ENCODE results near the gene IFT25.

The IFT25 gene

DNA sequence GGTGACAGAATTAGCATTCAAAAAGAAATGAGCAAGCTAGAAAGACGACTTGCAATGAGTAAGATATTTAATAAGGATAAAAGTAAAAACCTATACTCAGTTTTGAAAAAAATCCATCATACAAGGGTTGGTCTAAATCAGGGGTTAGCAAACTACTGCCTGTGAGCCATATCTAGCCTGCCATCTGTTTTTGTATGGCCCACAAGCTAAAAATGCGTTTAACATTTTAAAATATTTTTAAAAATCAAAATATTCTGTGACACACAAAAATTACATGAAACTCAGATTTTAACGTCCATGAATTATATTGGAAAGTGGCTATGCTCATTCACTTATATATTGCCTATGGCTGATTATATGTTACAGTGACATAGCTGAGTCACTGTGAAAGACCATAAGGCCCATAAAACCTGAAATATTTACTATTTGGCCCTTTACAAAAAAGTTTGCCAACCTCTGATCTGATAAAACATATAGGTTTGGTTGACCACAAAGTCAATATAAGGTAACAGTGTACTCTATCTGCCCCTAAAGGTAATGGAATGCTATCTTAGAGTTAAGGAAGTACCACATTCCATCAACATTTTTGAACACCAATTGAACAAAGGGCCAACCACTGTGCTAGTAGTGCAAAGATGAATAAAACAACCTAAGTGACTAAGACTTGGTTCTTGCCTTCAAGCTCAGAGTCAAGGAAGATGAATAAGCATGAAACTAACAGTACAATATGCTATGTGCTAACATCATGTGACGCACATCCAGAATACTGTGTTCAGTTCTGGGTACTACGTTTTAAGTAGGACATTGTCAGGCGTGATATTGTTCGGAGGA lies 3.2 kb downstream of the IFT25 start:
- in situ Hi-C loops (cut with HindIII; ENCODE audit: low sequenced_read_pairs) = no loop called here
- DNase-seq (ENCODE audit: low read depth, low spot score) = no peak
- no peak overlapping the region for H3K4me3 ChIP-seq (ENCODE audit: low read depth, low read length)
- TF ChIP-seq, protein P1, sequence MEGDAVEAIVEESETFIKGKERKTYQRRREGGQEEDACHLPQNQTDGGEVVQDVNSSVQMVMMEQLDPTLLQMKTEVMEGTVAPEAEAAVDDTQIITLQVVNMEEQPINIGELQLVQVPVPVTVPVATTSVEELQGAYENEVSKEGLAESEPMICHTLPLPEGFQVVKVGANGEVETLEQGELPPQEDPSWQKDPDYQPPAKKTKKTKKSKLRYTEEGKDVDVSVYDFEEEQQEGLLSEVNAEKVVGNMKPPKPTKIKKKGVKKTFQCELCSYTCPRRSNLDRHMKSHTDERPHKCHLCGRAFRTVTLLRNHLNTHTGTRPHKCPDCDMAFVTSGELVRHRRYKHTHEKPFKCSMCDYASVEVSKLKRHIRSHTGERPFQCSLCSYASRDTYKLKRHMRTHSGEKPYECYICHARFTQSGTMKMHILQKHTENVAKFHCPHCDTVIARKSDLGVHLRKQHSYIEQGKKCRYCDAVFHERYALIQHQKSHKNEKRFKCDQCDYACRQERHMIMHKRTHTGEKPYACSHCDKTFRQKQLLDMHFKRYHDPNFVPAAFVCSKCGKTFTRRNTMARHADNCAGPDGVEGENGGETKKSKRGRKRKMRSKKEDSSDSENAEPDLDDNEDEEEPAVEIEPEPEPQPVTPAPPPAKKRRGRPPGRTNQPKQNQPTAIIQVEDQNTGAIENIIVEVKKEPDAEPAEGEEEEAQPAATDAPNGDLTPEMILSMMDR (IDR thresholded peaks at IDR 0.05; ENCODE audit: low read depth, low read length) = no peak

GRCh38 chr1:53938136-53938830 lies 7.2 kb downstream of the IFT25 start:
- TF ChIP-seq, protein P1 (IDR thresholded peaks at IDR 0.05; ENCODE audit: low read depth, low read length) = no peak
- DNase-seq (ENCODE audit: low read depth, low spot score) = peak; percentile 73
- in situ Hi-C loops (cut with HindIII; ENCODE audit: low sequenced_read_pairs) = no loop called here
- H3K4me3 ChIP-seq (ENCODE audit: low read depth, low read length) = no peak overlapping the region

DNA sequence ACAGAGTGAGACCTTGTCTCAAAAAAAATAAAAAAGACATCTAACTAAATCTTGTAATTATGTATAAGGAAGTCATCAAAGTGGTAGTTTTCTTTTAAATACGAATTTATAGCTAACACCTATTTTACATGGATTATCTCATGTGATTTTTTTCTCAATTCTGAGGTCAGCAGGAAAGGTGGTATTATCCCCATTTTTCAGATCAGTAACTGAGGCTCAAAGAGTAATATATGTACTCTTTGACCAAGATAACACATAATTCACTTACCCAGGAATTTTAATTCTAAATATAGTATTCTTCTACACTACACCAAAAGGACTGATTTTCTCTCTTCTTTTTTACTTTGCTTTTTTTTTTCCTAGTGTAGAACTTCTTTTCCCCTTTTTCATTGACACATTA lies 9.1 kb downstream of the IFT25 start:
- no peak for DNase-seq (ENCODE audit: low read depth, low spot score)
- in situ Hi-C loops (cut with HindIII; ENCODE audit: low sequenced_read_pairs) = no loop called here
- TF ChIP-seq, protein P1 (IDR thresholded peaks at IDR 0.05; ENCODE audit: low read depth, low read length) = no peak
- H3K4me3 ChIP-seq (ENCODE audit: low read depth, low read length) = no peak overlapping the region

- H3K4me3 ChIP-seq (ENCODE audit: low read depth, low read length) = no peak overlapping the region
- DNase-seq (ENCODE audit: low read depth, low spot score) = no peak
- in situ Hi-C loops (cut with HindIII; ENCODE audit: low sequenced_read_pairs) = no loop called here
- TF ChIP-seq, protein P1 (IDR thresholded peaks at IDR 0.05; ENCODE audit: low read depth, low read length) = no peak
Observed at GRCh38 chr1:53934170-53934765, 11.2 kb downstream of the IFT25 start.

DNA sequence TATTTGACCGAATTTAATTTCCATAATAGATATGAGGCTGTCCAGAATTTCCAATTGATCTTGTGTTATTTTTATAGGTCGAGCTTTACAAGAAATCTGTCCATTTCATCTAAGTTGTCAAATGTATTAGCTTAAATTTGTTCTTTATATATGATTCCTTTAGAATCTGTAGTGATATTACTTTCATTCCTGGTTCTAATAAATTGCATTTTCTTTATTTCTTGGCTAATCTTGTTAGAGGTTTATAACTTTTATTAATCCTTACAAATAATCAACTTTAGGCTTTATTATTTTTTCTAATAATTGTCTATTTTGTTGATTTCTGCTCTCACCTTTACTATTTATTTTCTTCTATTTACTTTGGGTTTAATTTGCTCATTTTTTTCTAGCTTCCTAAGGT lies 14.0 kb downstream of the IFT25 start:
- in situ Hi-C loops (cut with HindIII; ENCODE audit: low sequenced_read_pairs) = no loop called here
- H3K4me3 ChIP-seq (ENCODE audit: low read depth, low read length) = no peak overlapping the region
- TF ChIP-seq, protein P1 (IDR thresholded peaks at IDR 0.05; ENCODE audit: low read depth, low read length) = no peak
- no peak for DNase-seq (ENCODE audit: low read depth, low spot score)

DNA sequence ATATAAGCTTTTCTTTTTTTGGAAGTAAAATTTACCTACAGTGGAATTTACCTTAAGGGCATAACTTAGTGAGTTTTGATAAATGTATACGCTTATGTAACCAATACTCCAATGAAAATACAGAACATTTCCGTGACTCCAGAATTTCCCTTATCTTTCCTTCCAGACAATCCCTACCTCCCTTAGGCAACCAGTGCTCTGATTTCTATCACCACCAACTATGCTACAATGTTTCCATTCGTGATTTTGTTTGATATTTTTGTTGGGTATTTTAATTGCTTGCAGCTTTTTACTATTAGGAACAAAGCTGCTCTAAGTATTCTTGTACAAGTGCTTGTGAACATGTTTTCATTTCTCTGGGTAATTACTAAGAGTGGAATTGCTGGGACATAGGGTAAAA lies 14.6 kb downstream of the IFT25 start:
- no peak for DNase-seq (ENCODE audit: low read depth, low spot score)
- no peak overlapping the region for H3K4me3 ChIP-seq (ENCODE audit: low read depth, low read length)
- TF ChIP-seq, protein P1 (IDR thresholded peaks at IDR 0.05; ENCODE audit: low read depth, low read length) = no peak
- in situ Hi-C loops (cut with HindIII; ENCODE audit: low sequenced_read_pairs) = no loop called here
